Suprapubic skin (tissue), 4 donors: ENCODE measurements around the gene MAP6. TPM values are rescaled to one million over a fixed set of nuclear protein-coding genes. Genes with fewer than 3 reads are reported as not detected.
A peak's percentile ranks its signal among the peaks of the same experiment; 100 is the strongest.
"Not testable (repeated sequence)": the region's sequence is repeated elsewhere in the genome, so short reads cannot be mapped to it uniquely, and the experiment has no call there.

Experiments used
- DNase-seq, 2 donors: peaks; one replicate each; pipeline ENCODE4 v3.0.0-alpha.2; 2019; ENCODE audit warnings: low spot score in 2 of 2
- H3K27ac ChIP-seq: fragments of 200-600 bp; sonication (generic); one replicate; pipeline ENCODE4 v1.5.1; 2019
- H3K27me3 ChIP-seq: fragments of 200-600 bp; sonication (generic); one replicate; pipeline ENCODE4 v1.5.1; 2019
- H3K36me3 ChIP-seq: fragments of 200-600 bp; sonication (generic); one replicate; pipeline ENCODE4 v1.5.1; 2019
- H3K4me1 ChIP-seq: fragments of 200-600 bp; sonication (generic); one replicate; pipeline ENCODE4 v1.5.1; 2019
- H3K4me3 ChIP-seq: fragments of 200-600 bp; sonication (generic); one replicate; pipeline ENCODE4 v1.5.1; 2019; ENCODE audit warnings: mild to moderate bottlenecking
- H3K9me3 ChIP-seq: fragments of 200-600 bp; sonication (generic); one replicate; pipeline ENCODE4 v1.5.1; 2019
- CTCF ChIP-seq, 2 donors: fragments of 200-600 bp in 1 of 2; fragments of 450-650 bp in 1 of 2; sonication (generic) in 1 of 2; IDR thresholded peaks; one replicate each; pipeline ENCODE4 v1.5.1; 2016 to 2019; ENCODE audit warnings: antibody characterized with exemption in 2 of 2, mild to moderate bottlenecking in 1 of 2, moderate library complexity in 1 of 2
- EP300 ChIP-seq: sonication (generic); formaldehyde crosslinking; IDR thresholded peaks from one replicate; pipeline ENCODE4 v1.6.1; 2017; ENCODE audit warnings: antibody characterized with exemption
- POLR2A ChIP-seq, 2 donors: fragments of 450-650 bp; IDR thresholded peaks; one replicate each; pipeline ENCODE4 v1.6.1; 2017; ENCODE audit warnings: antibody characterized with exemption in 2 of 2, mild to moderate bottlenecking in 2 of 2, moderate library complexity in 2 of 2
- POLR2AphosphoS5 ChIP-seq, 3 donors: sonication (generic); formaldehyde crosslinking; IDR thresholded peaks; one replicate each; pipeline ENCODE4 v1.6.1; 2017; ENCODE audit warnings: antibody characterized with exemption in 3 of 3
- WGBS: methylation state at CpG from one replicate; pipeline ENCODE4 v1.1.5; 2018; 5-methylcytosine and 5-hydroxymethylcytosine counted together
- total RNA-seq, 4 donors: library from RNA; depleted of rRNA; stranded (reverse); fragments of >200 nt; gene quantifications; one replicate each; pipeline ENCODE4 v1.1.0, GENCODE V29; 2016

The MAP6 gene
- total RNA-seq, 4 donors from 2014 or later: 2.7 to 11.0 (median 4.6) TPM

GRCh38 chr11:75589051-75589450 is 79.8 kb downstream of the MAP6 start:
- no peak for DNase-seq
- Histone ChIP-seq H3K27me3 (no peaks in the 10 kb centered on the region), H3K9me3 (no peaks in the 10 kb centered on the region), H3K36me3 (no peaks in the 10 kb centered on the region), H3K4me3 (no peak overlapping the region), H3K4me1 (peaks cover 5% of the 10 kb centered on the region), H3K27ac (no peak overlapping the region)
- 88% methylated on average over 7 of the region's 7 CpGs for WGBS
- TF ChIP-seq POLR2A (IDR thresholded peaks at IDR 0.05) (no peak), CTCF (IDR thresholded peaks at IDR 0.05) (no peak), EP300 (no peak), POLR2AphosphoS5 (IDR thresholded peaks at IDR 0.05) (no peak)

- no peak for TF ChIP-seq POLR2AphosphoS5 (IDR thresholded peaks at IDR 0.05)
- no peak for TF ChIP-seq EP300
- no peak for TF ChIP-seq POLR2A (IDR thresholded peaks at IDR 0.05)
- TF ChIP-seq CTCF (IDR thresholded peaks at IDR 0.05): no peak
- no peak overlapping the region for H3K4me3 ChIP-seq
- H3K27ac ChIP-seq: no peak overlapping the region
- H3K36me3 ChIP-seq: no peaks in the 10 kb centered on the region
- no peaks in the 10 kb centered on the region for H3K9me3 ChIP-seq
- no peak for DNase-seq
- WGBS: 94% methylated on average over 6 of the region's 6 CpGs
- no peaks in the 10 kb centered on the region for H3K27me3 ChIP-seq
- H3K4me1 ChIP-seq: peaks cover 15% of the 10 kb centered on the region
Measured at GRCh38 chr11:75588051-75588481, 80.8 kb downstream of the MAP6 start.

- WGBS: 97% methylated on average over 3 of the region's 3 CpGs
- Histone ChIP-seq H3K36me3 (no peaks in the 10 kb centered on the region), H3K9me3 (no peaks in the 10 kb centered on the region), H3K27me3 (no peaks in the 10 kb centered on the region), H3K4me3 (no peak overlapping the region), H3K27ac (no peak overlapping the region), H3K4me1 (peaks cover 24% of the 10 kb centered on the region)
- DNase-seq: no peak
- TF ChIP-seq CTCF (IDR thresholded peaks at IDR 0.05) (no peak), EP300 (no peak)
Measured at GRCh38 chr11:75586395-75586794, 82.4 kb downstream of the MAP6 start.

- no peaks in the 10 kb centered on the region for H3K9me3 ChIP-seq
- WGBS: 69% methylated on average over 8 of the region's 8 CpGs
- peaks cover 24% of the 10 kb centered on the region for H3K4me1 ChIP-seq
- H3K27ac ChIP-seq: no peak overlapping the region
- no peaks in the 10 kb centered on the region for H3K36me3 ChIP-seq
- DNase-seq: no peak
- no peak for TF ChIP-seq EP300
- no peak for TF ChIP-seq CTCF (IDR thresholded peaks at IDR 0.05)
- TF ChIP-seq POLR2AphosphoS5 (IDR thresholded peaks at IDR 0.05): no peak
- TF ChIP-seq POLR2A (IDR thresholded peaks at IDR 0.05): no peak
- H3K27me3 ChIP-seq: no peaks in the 10 kb centered on the region
- H3K4me3 ChIP-seq: no peak overlapping the region
Measured at GRCh38 chr11:75585293-75585670, 83.6 kb downstream of the MAP6 start.

- Histone ChIP-seq H3K4me1 (peaks cover 24% of the 10 kb centered on the region), H3K27ac (peak overlapping the region; percentile 96)
- H3K27me3 ChIP-seq, DNase-seq, H3K4me3 ChIP-seq, H3K9me3 ChIP-seq, H3K36me3 ChIP-seq: not testable (repeated sequence)
- WGBS: 86% methylated on average over 12 of the region's 12 CpGs
Measured at GRCh38 chr11:75584659-75585292, 84.1 kb downstream of the MAP6 start.
